HepG2 (cell line): ENCODE measurements around the gene PRR33.

Experiments used
- ELF4 ChIP-seq: sonication (generic); formaldehyde crosslinking; IDR thresholded peaks from 2 replicates; pipeline ENCODE4 v1.5.0; 2020; ENCODE audit warnings: missing genetic modification reagents, mild to moderate bottlenecking, moderate library complexity, borderline replicate concordance
- FOXP4 ChIP-seq: sonication (generic); formaldehyde crosslinking; IDR thresholded peaks from 2 replicates; pipeline ENCODE4 v1.4.0; 2020; ENCODE audit warnings: missing genetic modification reagents
- NR1H2 ChIP-seq: sonication (generic); formaldehyde crosslinking; IDR thresholded peaks from 2 replicates; pipeline ENCODE4 v1.8.1; 2022; ENCODE audit warnings: low read depth, missing genetic modification reagents, borderline replicate concordance
- SMARCC2 ChIP-seq: fragments of 450-650 bp; IDR thresholded peaks from 2 replicates; pipeline ENCODE4 v1.6.1; 2017; ENCODE audit warnings: antibody characterized with exemption, mild to moderate bottlenecking
- TCF7L2 ChIP-seq: IDR thresholded peaks from 2 replicates; pipeline ENCODE4 v1.6.1; 2011; ENCODE audit warnings: mild to moderate bottlenecking, low read depth, low read length, moderate library complexity
- ZNF235 ChIP-seq: sonication (generic); formaldehyde crosslinking; IDR thresholded peaks from 2 replicates; pipeline ENCODE4 v1.8.1; 2023; ENCODE audit warnings: mild to moderate bottlenecking, missing genetic modification reagents, borderline replicate concordance
- ZNF263 ChIP-seq: sonication (generic); formaldehyde crosslinking; IDR thresholded peaks from 2 replicates; pipeline ENCODE4 v1.4.0; 2020; ENCODE audit warnings: missing genetic modification reagents
- TF ChIP-seq, protein P1 (sequence below), 2 experiments: IDR thresholded peaks; 2 replicates each; pipeline ENCODE4 v1.6.1; 2011 to 2012; ENCODE audit warnings: low read length in 2 of 2, borderline replicate concordance in 1 of 2, low read depth in 1 of 2, mild to moderate bottlenecking in 1 of 2, moderate library complexity in 1 of 2
- TF ChIP-seq, protein P2 (sequence below): sonication (generic); formaldehyde crosslinking; IDR thresholded peaks from 2 replicates; pipeline ENCODE4 v1.5.0; 2020; ENCODE audit warnings: mild to moderate bottlenecking, missing genetic modification reagents, moderate library complexity
- TF ChIP-seq, protein P3 (sequence below): IDR thresholded peaks from 2 replicates; pipeline ENCODE4 v1.6.1; 2016

DNA sequence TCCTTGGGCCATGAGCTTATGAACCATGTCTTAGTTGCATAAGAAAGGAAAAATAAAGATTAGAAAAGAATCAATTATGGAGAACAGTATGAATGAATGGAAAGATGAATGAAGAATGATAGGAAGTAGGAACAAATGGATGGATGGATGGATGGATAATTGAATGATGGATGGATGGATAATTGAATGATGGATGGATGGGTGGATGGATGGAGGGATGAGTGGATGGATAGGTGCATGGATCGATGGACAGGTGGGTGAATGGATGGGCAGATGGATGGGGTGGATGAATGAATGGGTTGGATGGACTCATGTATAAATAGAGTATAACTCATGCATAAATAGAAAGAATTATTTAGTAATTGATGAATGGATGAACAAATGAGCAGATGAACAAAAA lies 31.6 kb downstream of the PRR33 start:
- TF ChIP-seq, protein P1, sequence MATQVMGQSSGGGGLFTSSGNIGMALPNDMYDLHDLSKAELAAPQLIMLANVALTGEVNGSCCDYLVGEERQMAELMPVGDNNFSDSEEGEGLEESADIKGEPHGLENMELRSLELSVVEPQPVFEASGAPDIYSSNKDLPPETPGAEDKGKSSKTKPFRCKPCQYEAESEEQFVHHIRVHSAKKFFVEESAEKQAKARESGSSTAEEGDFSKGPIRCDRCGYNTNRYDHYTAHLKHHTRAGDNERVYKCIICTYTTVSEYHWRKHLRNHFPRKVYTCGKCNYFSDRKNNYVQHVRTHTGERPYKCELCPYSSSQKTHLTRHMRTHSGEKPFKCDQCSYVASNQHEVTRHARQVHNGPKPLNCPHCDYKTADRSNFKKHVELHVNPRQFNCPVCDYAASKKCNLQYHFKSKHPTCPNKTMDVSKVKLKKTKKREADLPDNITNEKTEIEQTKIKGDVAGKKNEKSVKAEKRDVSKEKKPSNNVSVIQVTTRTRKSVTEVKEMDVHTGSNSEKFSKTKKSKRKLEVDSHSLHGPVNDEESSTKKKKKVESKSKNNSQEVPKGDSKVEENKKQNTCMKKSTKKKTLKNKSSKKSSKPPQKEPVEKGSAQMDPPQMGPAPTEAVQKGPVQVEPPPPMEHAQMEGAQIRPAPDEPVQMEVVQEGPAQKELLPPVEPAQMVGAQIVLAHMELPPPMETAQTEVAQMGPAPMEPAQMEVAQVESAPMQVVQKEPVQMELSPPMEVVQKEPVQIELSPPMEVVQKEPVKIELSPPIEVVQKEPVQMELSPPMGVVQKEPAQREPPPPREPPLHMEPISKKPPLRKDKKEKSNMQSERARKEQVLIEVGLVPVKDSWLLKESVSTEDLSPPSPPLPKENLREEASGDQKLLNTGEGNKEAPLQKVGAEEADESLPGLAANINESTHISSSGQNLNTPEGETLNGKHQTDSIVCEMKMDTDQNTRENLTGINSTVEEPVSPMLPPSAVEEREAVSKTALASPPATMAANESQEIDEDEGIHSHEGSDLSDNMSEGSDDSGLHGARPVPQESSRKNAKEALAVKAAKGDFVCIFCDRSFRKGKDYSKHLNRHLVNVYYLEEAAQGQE (IDR thresholded peaks at IDR 0.05; ENCODE audit: borderline replicate concordance in 1 of 2, low read depth in 1 of 2, low read length in 2 of 2) = no peak
- TF ChIP-seq TCF7L2 (no peak), ELF4 (CRISPR knock-in tag) (no peak), NR1H2 (CRISPR knock-in tag) (no peak), FOXP4 (CRISPR knock-in tag) (no peak), ZNF263 (CRISPR knock-in tag) (no peak), SMARCC2 (no peak), ZNF235 (CRISPR knock-in tag) (no peak)
- TF ChIP-seq, protein P2, sequence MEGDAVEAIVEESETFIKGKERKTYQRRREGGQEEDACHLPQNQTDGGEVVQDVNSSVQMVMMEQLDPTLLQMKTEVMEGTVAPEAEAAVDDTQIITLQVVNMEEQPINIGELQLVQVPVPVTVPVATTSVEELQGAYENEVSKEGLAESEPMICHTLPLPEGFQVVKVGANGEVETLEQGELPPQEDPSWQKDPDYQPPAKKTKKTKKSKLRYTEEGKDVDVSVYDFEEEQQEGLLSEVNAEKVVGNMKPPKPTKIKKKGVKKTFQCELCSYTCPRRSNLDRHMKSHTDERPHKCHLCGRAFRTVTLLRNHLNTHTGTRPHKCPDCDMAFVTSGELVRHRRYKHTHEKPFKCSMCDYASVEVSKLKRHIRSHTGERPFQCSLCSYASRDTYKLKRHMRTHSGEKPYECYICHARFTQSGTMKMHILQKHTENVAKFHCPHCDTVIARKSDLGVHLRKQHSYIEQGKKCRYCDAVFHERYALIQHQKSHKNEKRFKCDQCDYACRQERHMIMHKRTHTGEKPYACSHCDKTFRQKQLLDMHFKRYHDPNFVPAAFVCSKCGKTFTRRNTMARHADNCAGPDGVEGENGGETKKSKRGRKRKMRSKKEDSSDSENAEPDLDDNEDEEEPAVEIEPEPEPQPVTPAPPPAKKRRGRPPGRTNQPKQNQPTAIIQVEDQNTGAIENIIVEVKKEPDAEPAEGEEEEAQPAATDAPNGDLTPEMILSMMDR (CRISPR knock-in tag) = no peak
- TF ChIP-seq, protein P3, sequence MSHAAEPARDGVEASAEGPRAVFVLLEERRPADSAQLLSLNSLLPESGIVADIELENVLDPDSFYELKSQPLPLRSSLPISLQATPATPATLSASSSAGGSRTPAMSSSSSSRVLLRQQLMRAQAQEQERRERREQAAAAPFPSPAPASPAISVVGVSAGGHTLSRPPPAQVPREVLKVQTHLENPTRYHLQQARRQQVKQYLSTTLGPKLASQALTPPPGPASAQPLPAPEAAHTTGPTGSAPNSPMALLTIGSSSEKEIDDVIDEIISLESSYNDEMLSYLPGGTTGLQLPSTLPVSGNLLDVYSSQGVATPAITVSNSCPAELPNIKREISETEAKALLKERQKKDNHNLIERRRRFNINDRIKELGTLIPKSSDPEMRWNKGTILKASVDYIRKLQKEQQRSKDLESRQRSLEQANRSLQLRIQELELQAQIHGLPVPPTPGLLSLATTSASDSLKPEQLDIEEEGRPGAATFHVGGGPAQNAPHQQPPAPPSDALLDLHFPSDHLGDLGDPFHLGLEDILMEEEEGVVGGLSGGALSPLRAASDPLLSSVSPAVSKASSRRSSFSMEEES = no peak
